MCF 10A (cell line): ENCODE measurements around the gene KLHL22. TPM values are rescaled to one million over a fixed set of nuclear protein-coding genes. Genes with fewer than 3 reads are reported as not detected.

Source experiments
- BruUV-seq: library from RNA; stranded (reverse); fragments of 400-500 nt; replicated peaks from 2 replicates; lab custom pipeline; 2021; lab: Mats Ljungman, UMichigan
- CTCF ChIA-PET: fragments of 300-600 bp; sonication (Branson Sonifier 250); formaldehyde crosslinking; extraction: SDS; loops from one replicate; lab custom pipeline; 2021; ENCODE audit warnings: antibody characterized with exemption, inconsistent platforms; lab: Yijun Ruan, JAX
- POLR2A ChIA-PET: fragments of 300-600, 350-650 bp; sonication (Branson Sonifier 250); formaldehyde crosslinking; extraction: SDS; loops from one replicate; lab custom pipeline; 2020; ENCODE audit warnings: antibody characterized with exemption, inconsistent platforms; lab: Yijun Ruan, JAX
- DNase-seq: peaks from one replicate; pipeline ENCODE4 v3.0.0-alpha.2; 2018; ENCODE audit not compliant: unreplicated experiment
- H3K27ac Mint-ChIP-seq: one replicate; pipeline ENCODE4 v1.8.0; 2022; ENCODE audit warnings: mild to moderate bottlenecking, low read depth, mixed read lengths; ENCODE audit not compliant: unreplicated experiment
- H3K27me3 Mint-ChIP-seq: one replicate; pipeline ENCODE4 v1.8.0; 2022; ENCODE audit warnings: mixed read lengths; ENCODE audit not compliant: insufficient read depth, unreplicated experiment
- H3K36me3 Mint-ChIP-seq: one replicate; pipeline ENCODE4 v1.8.0; 2022; ENCODE audit warnings: mild to moderate bottlenecking, moderate library complexity, mixed read lengths; ENCODE audit not compliant: insufficient read depth, unreplicated experiment
- H3K4me1 Mint-ChIP-seq: one replicate; pipeline ENCODE4 v1.8.0; 2022; ENCODE audit warnings: mixed read lengths; ENCODE audit not compliant: insufficient read depth, unreplicated experiment
- H3K4me3 Mint-ChIP-seq: one replicate; pipeline ENCODE4 v1.8.0; 2022; ENCODE audit warnings: mild to moderate bottlenecking, moderate library complexity, mixed read lengths; ENCODE audit not compliant: unreplicated experiment
- H3K9me3 Mint-ChIP-seq: one replicate; pipeline ENCODE4 v1.8.0; 2022; ENCODE audit warnings: mixed read lengths; ENCODE audit not compliant: unreplicated experiment
- intact Hi-C: fragments of 100-400 bp; cut with micrococcal nuclease; formaldehyde crosslinking; loops from 2 replicates; pipeline ENCODE4 v1.14.1; 2022
- total RNA-seq: library from RNA; stranded (reverse); gene quantifications from 2 replicates; pipeline ENCODE4 v1.2.3, GENCODE V29; 2022
- TF ChIP-seq, protein P1 (sequence below): fragments of 200-600 bp; IDR thresholded peaks from one replicate; pipeline ENCODE4 v1.8.0; 2022; ENCODE audit warnings: antibody characterized with exemption, mild to moderate bottlenecking; ENCODE audit not compliant: unreplicated experiment

Gene KLHL22
- total RNA-seq, 1 experiment from 2014 or later: 14.7 TPM

DNA sequence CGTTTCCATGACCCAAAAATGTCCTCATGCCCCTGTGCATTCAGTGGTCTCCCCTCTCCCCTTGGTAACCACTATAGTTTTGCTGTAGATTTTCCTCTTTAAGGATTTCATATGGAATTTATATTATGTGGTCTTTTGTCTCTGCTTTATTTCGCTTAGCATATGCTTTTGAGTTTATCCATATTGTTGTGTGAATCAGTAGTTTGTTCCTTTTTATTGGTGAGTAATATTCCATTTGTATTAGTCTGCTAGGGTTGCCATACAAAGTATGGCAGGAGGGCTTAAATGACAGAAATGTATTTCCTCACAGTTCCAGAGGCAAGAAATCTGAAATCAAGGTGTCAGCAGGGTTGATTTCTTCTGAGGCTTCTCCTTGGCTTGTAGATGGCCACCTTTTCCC lies 98.1 kb downstream of the KLHL22 start:
- no TSS peak for BruUV-seq
- TF ChIP-seq, protein P1, sequence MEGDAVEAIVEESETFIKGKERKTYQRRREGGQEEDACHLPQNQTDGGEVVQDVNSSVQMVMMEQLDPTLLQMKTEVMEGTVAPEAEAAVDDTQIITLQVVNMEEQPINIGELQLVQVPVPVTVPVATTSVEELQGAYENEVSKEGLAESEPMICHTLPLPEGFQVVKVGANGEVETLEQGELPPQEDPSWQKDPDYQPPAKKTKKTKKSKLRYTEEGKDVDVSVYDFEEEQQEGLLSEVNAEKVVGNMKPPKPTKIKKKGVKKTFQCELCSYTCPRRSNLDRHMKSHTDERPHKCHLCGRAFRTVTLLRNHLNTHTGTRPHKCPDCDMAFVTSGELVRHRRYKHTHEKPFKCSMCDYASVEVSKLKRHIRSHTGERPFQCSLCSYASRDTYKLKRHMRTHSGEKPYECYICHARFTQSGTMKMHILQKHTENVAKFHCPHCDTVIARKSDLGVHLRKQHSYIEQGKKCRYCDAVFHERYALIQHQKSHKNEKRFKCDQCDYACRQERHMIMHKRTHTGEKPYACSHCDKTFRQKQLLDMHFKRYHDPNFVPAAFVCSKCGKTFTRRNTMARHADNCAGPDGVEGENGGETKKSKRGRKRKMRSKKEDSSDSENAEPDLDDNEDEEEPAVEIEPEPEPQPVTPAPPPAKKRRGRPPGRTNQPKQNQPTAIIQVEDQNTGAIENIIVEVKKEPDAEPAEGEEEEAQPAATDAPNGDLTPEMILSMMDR: no peak
- CTCF ChIA-PET: interaction anchor here (0.6 kb wide), 1 partner anchor 58 kb away, joined by 3 read pairs; no protein-coding TSS in a partner anchor

DNA sequence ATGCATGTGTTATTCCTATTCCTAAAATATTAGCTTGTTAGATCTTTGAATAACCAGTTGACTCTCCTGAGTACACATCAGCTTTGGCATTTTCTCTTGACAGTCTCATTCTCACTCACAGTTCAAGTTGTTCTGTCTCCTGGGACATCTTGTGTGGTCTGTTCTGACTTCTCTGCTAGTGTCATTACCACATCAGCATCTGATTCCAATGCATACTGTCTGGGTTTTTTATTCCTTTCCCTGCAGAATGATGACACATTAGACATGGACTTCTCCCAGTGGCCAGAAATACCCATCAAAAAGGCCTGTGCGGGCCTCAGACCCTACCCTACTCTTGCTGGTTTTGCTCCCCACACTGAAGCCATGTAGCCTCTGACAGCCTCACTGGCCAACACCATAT lies 99.0 kb downstream of the KLHL22 start:
- POLR2A ChIA-PET: no interaction called here

More for the DNA sequence above, 98.1 kb downstream of the KLHL22 start:
- no peak overlapping the region for H3K4me3 Mint-ChIP-seq
- POLR2A ChIA-PET: no interaction called here
- H3K27ac Mint-ChIP-seq: no peak overlapping the region
- H3K27me3 Mint-ChIP-seq: no peaks in the 10 kb centered on the region
- H3K9me3 Mint-ChIP-seq: no peaks in the 10 kb centered on the region
- peaks cover 18% of the 10 kb centered on the region for H3K4me1 Mint-ChIP-seq
- peaks cover 4% of the 10 kb centered on the region for H3K36me3 Mint-ChIP-seq
- intact Hi-C loops: no loop called here
- DNase-seq: no peak

DNA sequence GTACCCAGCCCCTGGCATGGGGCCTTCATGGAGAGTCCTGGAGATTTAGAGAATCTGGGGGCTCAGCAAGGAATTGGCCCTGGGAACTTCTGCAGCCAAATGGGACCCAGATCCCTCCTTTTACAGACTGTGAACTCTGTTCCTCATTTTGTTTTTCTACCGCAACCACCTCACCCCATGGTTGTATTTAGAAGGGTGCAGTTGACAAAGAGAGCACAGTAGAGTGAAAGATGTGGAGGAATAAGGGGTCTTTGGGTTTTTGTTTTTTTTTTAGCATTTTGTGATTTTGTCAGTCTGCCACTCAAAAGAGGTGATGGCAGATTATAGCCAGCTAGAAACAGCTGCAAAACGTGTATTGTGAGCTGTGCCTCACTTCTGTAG lies 99.7 kb downstream of the KLHL22 start:
- BruUV-seq: no TSS peak
- Mint-ChIP-seq H3K27me3 (no peaks in the 10 kb centered on the region), H3K9me3 (no peaks in the 10 kb centered on the region), H3K36me3 (peaks cover 4% of the 10 kb centered on the region), H3K27ac (no peak overlapping the region), H3K4me1 (peaks cover 18% of the 10 kb centered on the region), H3K4me3 (peak overlapping the region; percentile 78)
- intact Hi-C loops: no loop called here
- POLR2A ChIA-PET: no interaction called here
- DNase-seq: no peak
- TF ChIP-seq, protein P1: no peak
- CTCF ChIA-PET: interaction anchor here (0.6 to 1.1 kb wide), 5 partner anchors 23 to 346 kb away, joined by 3 to 5 read pairs (median 4); no protein-coding TSS in a partner anchor

More for the DNA sequence above, 99.0 kb downstream of the KLHL22 start:
- DNase-seq: no peak
- H3K4me3 Mint-ChIP-seq: peak overlapping the region; percentile 21
- no peak overlapping the region for H3K27ac Mint-ChIP-seq
- TF ChIP-seq, protein P1: no peak
- peaks cover 4% of the 10 kb centered on the region for H3K36me3 Mint-ChIP-seq
- intact Hi-C loops: no loop called here
- no peaks in the 10 kb centered on the region for H3K9me3 Mint-ChIP-seq
- no TSS peak for BruUV-seq
- CTCF ChIA-PET: interaction anchor here (0.7 to 1.1 kb wide), 2 partner anchors 22 to 98 kb away, joined by 3 to 5 read pairs; no protein-coding TSS in a partner anchor
- no peaks in the 10 kb centered on the region for H3K27me3 Mint-ChIP-seq
- peaks cover 18% of the 10 kb centered on the region for H3K4me1 Mint-ChIP-seq

DNA sequence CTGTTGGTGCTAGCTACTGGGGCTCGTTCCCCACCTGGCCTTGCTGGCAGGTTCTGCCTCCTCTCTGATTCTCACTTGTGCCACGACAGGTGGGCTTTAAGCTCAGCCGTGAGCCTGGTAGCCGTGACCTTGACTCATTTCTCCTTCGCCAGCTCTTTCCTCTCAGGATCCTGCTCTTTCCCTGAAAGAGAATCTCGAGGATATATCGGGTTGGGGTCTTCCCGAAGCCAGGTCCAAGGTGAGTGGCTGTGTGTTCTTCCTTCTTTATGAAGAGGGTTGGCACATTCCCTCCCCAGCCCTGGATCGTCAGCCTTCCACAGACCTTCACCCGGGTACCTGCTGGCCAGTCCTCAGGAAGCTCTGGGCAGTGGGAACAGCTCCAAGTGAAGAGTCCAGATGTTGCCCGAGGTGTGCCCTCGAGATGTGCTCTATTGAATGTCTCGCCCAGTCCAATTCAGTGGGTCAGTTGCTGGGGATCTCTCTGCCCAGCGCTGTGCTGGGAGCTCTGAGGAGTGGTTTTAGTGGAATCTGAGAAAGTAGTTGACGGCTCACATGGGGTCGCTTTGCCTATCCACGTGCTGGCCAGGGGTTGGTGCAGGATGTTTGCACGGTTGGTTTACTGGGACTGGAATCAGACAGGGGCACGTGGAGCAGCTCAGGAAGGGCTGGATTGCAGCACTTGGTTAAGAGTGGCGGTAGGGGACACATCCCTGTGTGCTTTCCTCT lies 100.3 kb downstream of the KLHL22 start:
- CTCF ChIA-PET: interaction anchor here (0.6 to 1.3 kb wide), 6 partner anchors 61 to 715 kb away, joined by 3 to 4 read pairs (median 4); no protein-coding TSS in a partner anchor
- peak overlapping the region; percentile 78 for H3K4me3 Mint-ChIP-seq
- POLR2A ChIA-PET: interaction anchor here (2.0 to 2.4 kb wide), 2 partner anchors 13 to 76 kb away, joined by 6 to 16 read pairs; partner anchors contain the start of gene DGCR6L

More for the DNA sequence above, 100.3 kb downstream of the KLHL22 start:
- peaks cover 18% of the 10 kb centered on the region for H3K4me1 Mint-ChIP-seq
- no TSS peak for BruUV-seq
- TF ChIP-seq, protein P1: no peak
- no peak overlapping the region for H3K27ac Mint-ChIP-seq
- H3K36me3 Mint-ChIP-seq: no peaks in the 10 kb centered on the region
- intact Hi-C loops: no loop called here
- H3K27me3 Mint-ChIP-seq: no peaks in the 10 kb centered on the region
- no peaks in the 10 kb centered on the region for H3K9me3 Mint-ChIP-seq
- DNase-seq: no peak
